GM12872 (cell line): Measurements from ENCODE around the gene SERBP1.

Experiments
- CTCF ChIP-seq: IDR thresholded peaks from 3 replicates; pipeline ENCODE4 v1.5.1; 2011; ENCODE audit warnings: low read depth, mild to moderate bottlenecking, low read length, moderate library complexity; ENCODE audit not compliant: insufficient read depth

Gene SERBP1

GRCh38 chr1:67465375-67465774 lies 35.2 kb upstream of the SERBP1 start:
- TF ChIP-seq CTCF: no peak

GRCh38 chr1:67464746-67465145 lies 34.5 kb upstream of the SERBP1 start:
- TF ChIP-seq CTCF: no peak

- TF ChIP-seq CTCF: no peak
Measured at GRCh38 chr1:67464058-67464457, 33.9 kb upstream of the SERBP1 start.

- TF ChIP-seq CTCF: no peak
Measured at GRCh38 chr1:67463298-67463955, 33.2 kb upstream of the SERBP1 start.

- no peak for TF ChIP-seq CTCF
Measured at GRCh38 chr1:67460676-67461500, 30.7 kb upstream of the SERBP1 start.

- no peak for TF ChIP-seq CTCF
Measured at GRCh38 chr1:67459068-67459467, 28.9 kb upstream of the SERBP1 start.

GRCh38 chr1:67458663-67459062 lies 28.5 kb upstream of the SERBP1 start:
- no peak for TF ChIP-seq CTCF
